Stimulated activated CD4-positive, alpha-beta T cell treated with anti-CD3 and anti-CD28 coated beads, Interleukin-4, amount 100 ng/mL, for 48 hours (primary cell): ENCODE results near the gene PCBP3.
"Not testable (repeated sequence)": the region's sequence is repeated elsewhere in the genome, so short reads cannot be mapped to it uniquely, and the experiment has no call there.

Experiments
- DNase-seq, 2 donors: peaks; one replicate each; pipeline ENCODE4 v3.0.0-alpha.2; 2020; ENCODE audit warnings: low read depth in 2 of 2

PCBP3 gene

GRCh38 chr21:45943630-45944540, 300.4 kb downstream of the PCBP3 start:
- no peak for DNase-seq

- no peak for DNase-seq
Measured at GRCh38 chr21:45944601-45945000, 301.1 kb downstream of the PCBP3 start.

GRCh38 chr21:45945066-45945867, 301.7 kb downstream of the PCBP3 start:
- DNase-seq = no peak

- DNase-seq = no peak
Measured at GRCh38 chr21:45945868-45946210, 302.3 kb downstream of the PCBP3 start.

GRCh38 chr21:45947296-45947695, 303.8 kb downstream of the PCBP3 start:
- no peak for DNase-seq

- no peak for DNase-seq
Measured at GRCh38 chr21:45947716-45948255, 304.3 kb downstream of the PCBP3 start.

GRCh38 chr21:45948576-45949141, 305.1 kb downstream of the PCBP3 start:
- no peak for DNase-seq

- no peak for DNase-seq
Measured at GRCh38 chr21:45949928-45950739, 306.6 kb downstream of the PCBP3 start.

GRCh38 chr21:45950740-45951515, 307.4 kb downstream of the PCBP3 start:
- DNase-seq = no peak

- no peak for DNase-seq
Measured at GRCh38 chr21:45951676-45952075, 308.2 kb downstream of the PCBP3 start.

GRCh38 chr21:45952527-45952926, 309.0 kb downstream of the PCBP3 start:
- not testable (repeated sequence) for DNase-seq

- DNase-seq = no peak
Measured at GRCh38 chr21:45952974-45953373, 309.4 kb downstream of the PCBP3 start.

- DNase-seq = no peak
Measured at GRCh38 chr21:45954261-45954660, 310.7 kb downstream of the PCBP3 start.

- no peak for DNase-seq
Measured at GRCh38 chr21:45954921-45955320, 311.4 kb downstream of the PCBP3 start.

GRCh38 chr21:45957551-45957950, 314.0 kb downstream of the PCBP3 start:
- DNase-seq = no peak

- no peak for DNase-seq
Measured at GRCh38 chr21:45957981-45958600, 314.6 kb downstream of the PCBP3 start.

- no peak for DNase-seq
Measured at GRCh38 chr21:45959182-45959581, 315.7 kb downstream of the PCBP3 start.

GRCh38 chr21:45959779-45960390, 316.4 kb downstream of the PCBP3 start:
- no peak for DNase-seq

GRCh38 chr21:45961408-45961807, 317.9 kb downstream of the PCBP3 start:
- DNase-seq = not testable (repeated sequence)
